ENCODE results near the gene RICTOR.
"Not testable (repeated sequence)": the region's sequence is repeated elsewhere in the genome, so short reads cannot be mapped to it uniquely, and the experiment has no call there.

The RICTOR gene

DNA sequence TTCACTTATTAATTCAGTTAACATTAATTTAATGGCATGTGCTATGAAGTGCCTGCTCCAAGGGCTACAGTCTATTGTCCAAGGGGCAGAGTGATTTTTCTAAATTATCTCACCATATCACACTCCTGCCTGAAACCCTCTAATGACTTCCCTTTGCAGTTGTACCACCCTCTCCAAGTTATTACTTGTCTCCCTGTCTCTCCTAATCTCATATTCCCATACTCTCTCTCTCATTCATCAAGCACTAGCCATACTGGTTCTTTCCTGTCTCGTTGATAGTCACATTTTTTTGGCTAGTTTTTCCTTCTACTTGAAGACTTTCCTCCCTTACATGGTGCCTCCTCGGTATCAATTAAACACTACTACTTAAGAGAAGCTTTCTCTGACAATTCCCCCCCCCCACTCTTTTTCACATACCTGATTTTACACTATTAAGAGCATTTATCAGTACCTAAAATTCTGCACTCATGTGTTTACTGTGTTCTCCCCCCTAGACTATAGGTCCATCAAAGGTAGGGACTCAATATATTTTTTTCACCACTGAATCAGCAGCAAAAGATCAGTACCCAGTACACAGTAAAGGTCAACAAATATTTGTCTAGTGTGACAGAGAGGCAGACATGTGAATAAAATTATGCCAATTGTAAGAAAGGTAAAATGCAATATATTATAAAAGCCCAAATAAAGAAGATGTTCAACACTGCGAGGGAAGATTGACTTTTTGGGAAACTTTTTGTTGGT, 19.0 kb downstream of the RICTOR start:
- no peak for DNase-seq

GRCh38 chr5:39053189-39053588, 21.0 kb downstream of the RICTOR start:
- no peak for DNase-seq

GRCh38 chr5:39052141-39052540, 22.1 kb downstream of the RICTOR start:
- DNase-seq, result no peak

GRCh38 chr5:39049315-39049714, 24.9 kb downstream of the RICTOR start:
- DNase-seq, result no peak

DNA sequence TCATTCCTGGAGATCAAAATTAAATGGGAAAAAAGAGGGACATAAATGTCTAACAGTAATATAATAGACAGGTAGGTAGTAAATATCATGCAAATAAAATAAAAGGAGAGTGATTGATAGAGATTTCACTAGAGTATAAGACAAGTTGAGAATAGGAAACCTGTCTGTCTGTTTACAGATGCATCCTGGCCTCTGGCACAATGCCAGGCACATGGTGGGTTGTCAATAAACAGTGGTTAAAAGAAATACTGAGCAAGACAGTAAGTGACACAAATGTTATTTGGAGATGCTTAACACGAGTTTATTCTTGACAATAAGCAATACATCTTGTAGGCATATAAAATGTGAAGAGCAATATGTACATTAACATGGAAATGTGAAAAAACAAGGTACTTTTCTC, 33.3 kb downstream of the RICTOR start:
- peak; percentile 17 for DNase-seq

GRCh38 chr5:39034493-39034892, 39.7 kb downstream of the RICTOR start:
- not testable (repeated sequence) for DNase-seq

DNA sequence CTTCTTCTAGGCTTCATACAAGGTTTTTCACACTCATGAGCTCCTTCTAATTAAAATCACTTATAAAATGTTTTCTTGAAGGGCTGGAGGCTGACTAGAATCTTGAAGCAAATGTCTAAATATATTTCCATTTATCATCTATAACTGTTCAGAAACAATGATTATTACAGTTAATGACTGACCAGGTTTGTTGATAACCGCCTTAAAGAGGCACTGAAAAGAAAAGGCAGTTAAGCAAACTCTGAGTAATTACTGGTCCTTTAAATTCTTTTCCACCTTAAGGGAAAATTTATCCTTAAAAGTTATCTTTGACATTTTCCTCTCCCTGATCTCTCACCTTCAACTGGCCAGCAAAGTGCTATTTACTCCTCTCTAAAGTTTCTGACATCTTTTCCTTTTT, 43.2 kb downstream of the RICTOR start:
- no peak for DNase-seq

DNA sequence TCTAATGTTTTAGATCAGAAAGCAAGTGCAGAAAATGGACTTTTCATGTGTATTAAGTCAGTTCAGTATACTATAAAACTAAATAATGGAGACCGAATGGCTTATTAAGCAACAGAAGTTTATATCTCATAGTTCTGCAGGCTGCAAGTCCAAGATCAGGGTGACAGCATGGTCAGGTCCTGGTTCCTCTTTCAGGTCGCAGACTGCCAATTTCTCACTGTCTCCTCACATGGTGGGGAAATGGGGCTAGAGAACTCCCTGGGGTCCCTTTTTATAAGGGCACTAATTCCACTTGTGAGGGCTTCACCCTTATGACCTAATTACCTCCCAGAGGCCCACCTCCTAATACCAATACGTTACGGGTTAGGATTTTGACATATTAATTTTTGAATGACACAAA, 48.7 kb downstream of the RICTOR start:
- no peak for DNase-seq

GRCh38 chr5:39024884-39025283, 49.3 kb downstream of the RICTOR start:
- DNase-seq, result no peak

GRCh38 chr5:39024005-39024404, 50.2 kb downstream of the RICTOR start:
- no peak for DNase-seq

DNA sequence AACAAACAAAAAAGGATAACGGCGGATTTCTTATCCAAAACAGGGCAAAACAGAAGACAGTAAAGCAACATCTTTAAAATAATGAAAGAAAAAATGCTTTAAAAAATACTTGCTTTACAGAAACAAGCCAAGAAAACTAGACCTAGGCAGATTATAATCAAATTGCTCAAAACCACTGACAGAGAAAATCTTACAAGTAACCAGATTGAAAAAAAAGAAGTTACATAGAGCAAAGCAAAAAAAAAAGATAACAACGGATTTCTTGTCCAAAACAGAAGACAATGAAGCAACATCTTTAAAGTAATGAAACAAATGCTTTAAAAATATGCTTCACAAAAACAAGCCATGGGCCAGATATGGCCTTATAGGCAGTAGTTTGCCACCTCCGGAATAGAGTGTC, 51.1 kb downstream of the RICTOR start:
- no peak for DNase-seq

DNA sequence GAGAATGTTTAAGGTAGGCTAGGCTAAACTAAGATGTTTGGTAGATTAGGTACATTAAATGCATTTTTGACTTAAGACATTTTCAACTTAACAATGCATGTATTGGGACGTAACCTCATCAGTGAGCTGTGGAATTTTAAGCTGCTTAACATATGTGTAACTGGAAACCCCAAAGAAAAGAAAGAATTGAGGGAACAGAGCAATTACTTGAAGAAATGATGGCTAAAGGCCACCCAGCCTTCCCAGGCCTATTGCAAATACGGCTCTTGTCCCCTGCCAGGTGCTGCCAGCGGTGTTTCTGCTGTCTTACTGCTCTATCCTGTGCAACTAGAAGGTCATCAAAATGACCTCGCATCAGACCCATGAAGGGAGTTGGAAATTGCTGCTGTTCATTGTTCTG, 52.0 kb downstream of the RICTOR start:
- no peak for DNase-seq

GRCh38 chr5:39021413-39021812, 52.8 kb downstream of the RICTOR start:
- DNase-seq, result no peak

GRCh38 chr5:39020458-39020857, 53.7 kb downstream of the RICTOR start:
- DNase-seq, result no peak

- no peak for DNase-seq
These were observed 54.9 kb downstream of the RICTOR start for GRCh38 chr5:39019254-39019653.

- DNase-seq, result no peak
These were observed 56.7 kb downstream of the RICTOR start for GRCh38 chr5:39017504-39017903.

DNA sequence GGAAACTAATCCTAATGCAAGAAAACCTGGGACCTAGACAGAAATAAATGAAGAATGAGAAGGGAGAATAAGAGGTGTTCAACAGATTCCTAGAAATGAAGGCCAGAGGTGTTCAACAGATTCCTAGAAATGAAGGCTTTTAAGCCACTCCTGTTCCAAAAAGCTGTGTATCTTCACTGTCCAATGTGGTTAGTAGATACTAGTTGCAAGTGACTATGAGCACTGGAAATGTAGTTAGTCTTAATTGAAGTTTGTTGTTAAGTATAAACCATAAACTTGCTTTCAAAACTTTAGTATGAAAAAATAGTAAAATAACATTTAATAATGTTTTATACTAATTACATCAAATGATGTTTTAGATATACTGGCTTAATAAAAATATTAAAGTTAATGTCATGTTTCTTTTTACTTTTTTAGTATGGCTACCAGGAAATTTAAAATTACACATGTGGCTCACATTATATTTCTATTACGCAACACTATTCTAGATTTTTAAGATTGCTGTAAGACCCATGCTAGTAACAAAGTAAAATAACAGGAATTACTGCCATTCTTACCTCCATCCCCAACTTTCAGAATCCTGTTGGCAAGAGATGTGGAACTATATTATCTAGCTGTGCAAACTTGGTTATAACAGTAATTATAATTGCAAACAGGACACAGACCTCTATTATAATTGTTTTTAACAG, 57.5 kb downstream of the RICTOR start:
- DNase-seq, result no peak

DNA sequence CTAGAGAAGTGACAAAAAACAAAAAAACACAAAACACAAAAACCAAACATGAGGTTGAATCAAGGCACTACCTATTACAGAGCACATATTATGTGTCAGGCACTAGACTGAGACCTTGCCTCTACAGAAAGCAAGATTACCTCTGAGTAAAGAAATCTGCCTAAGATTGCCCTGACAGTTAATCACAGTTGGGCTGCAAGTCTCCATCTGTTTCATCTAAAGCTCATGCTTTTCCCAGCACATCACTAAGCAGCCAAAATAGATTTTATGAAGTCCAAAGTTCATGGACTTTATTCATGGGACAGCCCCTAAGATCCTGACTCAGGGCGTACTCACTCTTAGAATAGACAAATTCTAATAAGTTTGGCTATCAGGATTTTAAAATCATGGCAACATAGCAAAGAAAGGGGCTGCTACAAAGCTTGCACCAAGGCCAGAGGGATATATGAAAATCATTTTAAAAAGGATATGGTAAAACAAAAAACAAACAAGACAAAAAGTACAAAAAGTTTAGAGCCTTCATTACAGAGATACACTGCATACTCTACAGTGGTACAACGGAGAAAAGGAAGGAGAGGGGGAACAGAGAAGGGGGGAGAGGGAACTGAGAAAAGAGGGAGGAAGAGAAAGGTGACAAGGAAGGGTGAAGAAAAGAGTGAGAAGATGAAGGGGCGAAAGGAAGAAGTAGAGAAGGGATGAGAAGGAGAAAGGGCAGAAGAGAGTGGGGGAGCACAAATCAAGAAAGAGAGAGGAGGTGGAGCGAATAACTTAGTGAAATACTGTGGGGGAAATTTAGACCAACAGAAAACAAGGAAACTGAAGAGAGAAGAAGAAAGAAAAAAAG, 58.2 kb downstream of the RICTOR start:
- no peak for DNase-seq

- no peak for DNase-seq
These were observed 59.6 kb downstream of the RICTOR start for GRCh38 chr5:39014561-39014960.

DNA sequence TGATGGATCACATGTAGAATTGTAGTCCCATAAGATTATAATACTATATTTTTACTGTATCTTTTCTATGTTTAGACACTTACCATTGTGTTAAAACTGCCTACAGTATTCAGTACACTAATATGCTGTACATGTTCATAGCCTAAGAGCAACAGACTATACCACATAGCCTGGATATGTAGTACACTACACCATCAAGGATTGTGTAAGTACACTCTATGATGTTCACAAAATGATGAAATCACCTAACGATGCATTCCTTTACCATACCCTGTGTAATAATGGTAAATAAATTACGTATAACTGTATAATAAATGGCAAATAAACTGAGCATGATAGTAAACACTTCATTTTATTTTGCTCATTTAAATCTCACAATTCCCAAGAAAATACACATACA, 60.3 kb downstream of the RICTOR start:
- no peak for DNase-seq

GRCh38 chr5:39010958-39011357, 63.2 kb downstream of the RICTOR start:
- not testable (repeated sequence) for DNase-seq

DNA sequence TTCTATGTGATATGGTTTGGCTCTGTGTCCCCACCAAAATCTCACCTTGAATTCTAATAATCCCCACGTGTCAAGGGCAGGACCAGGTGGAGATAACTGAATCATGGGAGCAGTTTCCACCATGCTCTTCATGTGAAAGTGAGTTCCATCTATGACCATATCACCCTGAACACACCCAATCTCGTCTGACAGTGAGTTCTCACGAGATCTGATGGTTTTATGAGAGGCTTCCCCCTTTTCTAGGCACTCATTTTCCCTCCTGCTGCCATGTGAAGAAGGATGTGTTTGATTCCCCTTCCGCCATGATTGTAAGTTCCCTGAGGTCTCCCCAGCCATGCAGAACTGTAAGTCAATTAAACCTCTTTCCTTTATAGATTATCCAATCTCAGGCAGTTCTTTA, 64.2 kb downstream of the RICTOR start:
- DNase-seq, result no peak

- DNase-seq, result no peak
These were observed 64.9 kb downstream of the RICTOR start for GRCh38 chr5:39009280-39009679.

- no peak for DNase-seq
These were observed 67.5 kb downstream of the RICTOR start for GRCh38 chr5:39006650-39007049.
